Colon (tissue), 2 donors: Measurements from ENCODE around the gene C4orf50.

ENCODE experiments used
- FAIRE-seq: peaks from 2 replicates; lab custom pipeline; 2012; peaks lifted over from hg19 to GRCh38; lab: Jason Lieb, UNC
- donor health status: control.
- donor health status: control.

Gene C4orf50

GRCh38 chr4:5992828-5993321, 25.4 kb downstream of the C4orf50 start:
- no peak for FAIRE-seq

GRCh38 chr4:5992171-5992827, 25.9 kb downstream of the C4orf50 start:
- no peak for FAIRE-seq

- FAIRE-seq, result no peak
These were observed 26.8 kb downstream of the C4orf50 start for GRCh38 chr4:5991405-5991804.

- FAIRE-seq, result no peak
These were observed 27.6 kb downstream of the C4orf50 start for GRCh38 chr4:5990446-5991160.

GRCh38 chr4:5989236-5990225, 28.7 kb downstream of the C4orf50 start:
- FAIRE-seq, result no peak

GRCh38 chr4:5988086-5988845, 30.0 kb downstream of the C4orf50 start:
- FAIRE-seq, result no peak

- no peak for FAIRE-seq
These were observed 33.4 kb downstream of the C4orf50 start for GRCh38 chr4:5984843-5985242.

GRCh38 chr4:5982156-5982973, 35.9 kb downstream of the C4orf50 start:
- no peak for FAIRE-seq

GRCh38 chr4:5980436-5981155, 37.6 kb downstream of the C4orf50 start:
- FAIRE-seq, result no peak

- no peak for FAIRE-seq
These were observed 38.2 kb downstream of the C4orf50 start for GRCh38 chr4:5979981-5980380.

GRCh38 chr4:5976921-5977320, 41.3 kb downstream of the C4orf50 start:
- no peak for FAIRE-seq

GRCh38 chr4:5976431-5976830, 41.8 kb downstream of the C4orf50 start:
- no peak for FAIRE-seq

GRCh38 chr4:5974321-5974720, 43.9 kb downstream of the C4orf50 start:
- FAIRE-seq, result no peak

GRCh38 chr4:5973486-5974220, 44.6 kb downstream of the C4orf50 start:
- no peak for FAIRE-seq

GRCh38 chr4:5973033-5973432, 45.2 kb downstream of the C4orf50 start:
- FAIRE-seq, result no peak

- no peak for FAIRE-seq
These were observed 45.7 kb downstream of the C4orf50 start for GRCh38 chr4:5972571-5972970.

GRCh38 chr4:5971078-5971450, 47.2 kb downstream of the C4orf50 start:
- no peak for FAIRE-seq

GRCh38 chr4:5970381-5971077, 47.7 kb downstream of the C4orf50 start:
- no peak for FAIRE-seq

- FAIRE-seq, result no peak
These were observed 48.5 kb downstream of the C4orf50 start for GRCh38 chr4:5969777-5970176.
